Measurements from ENCODE around the gene MOB3B.

The MOB3B gene

DNA sequence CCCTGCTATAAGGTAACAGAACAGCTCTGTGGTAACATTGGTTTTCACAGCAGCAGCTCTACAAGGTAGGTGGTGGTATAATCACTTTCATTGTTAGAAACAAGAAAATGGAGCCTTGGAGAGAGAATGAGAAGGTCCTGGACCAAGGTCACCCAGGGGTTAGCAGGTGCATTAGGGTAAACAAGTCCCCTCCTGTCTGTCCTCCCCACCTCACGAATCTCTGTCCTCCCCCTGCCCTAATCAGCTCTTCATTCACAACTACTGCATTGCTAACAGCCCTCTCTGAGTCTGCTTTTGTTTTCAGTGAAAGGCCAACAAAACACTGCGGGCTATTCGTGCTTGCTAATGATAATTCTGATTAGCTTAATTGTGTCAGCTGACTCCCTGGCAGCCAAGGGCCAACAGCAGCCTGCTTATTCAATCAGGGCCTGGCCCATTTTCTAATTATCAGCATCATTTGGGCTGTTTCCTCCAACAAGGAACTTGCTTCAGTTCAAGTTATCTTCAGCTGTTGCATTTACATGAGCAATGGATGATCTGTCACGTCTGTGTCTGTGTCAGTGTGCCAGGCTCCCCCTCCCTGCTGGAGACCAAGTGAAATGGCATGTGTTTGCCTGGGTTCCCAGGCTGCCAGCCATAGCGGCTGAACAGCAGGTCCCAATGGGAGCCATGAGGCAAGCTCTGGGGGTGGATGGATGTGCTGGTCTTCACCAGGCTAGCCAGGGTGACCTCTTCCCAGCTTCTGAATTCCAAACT, 176.0 kb downstream of the MOB3B start:
- DNase-seq, result no peak

GRCh38 chr9:27353166-27353473, 176.5 kb downstream of the MOB3B start:
- no peak for DNase-seq

- no peak for DNase-seq
Observed at GRCh38 chr9:27352457-27353165, 177.0 kb downstream of the MOB3B start.

GRCh38 chr9:27351438-27351837, 178.2 kb downstream of the MOB3B start:
- DNase-seq, result no peak

DNA sequence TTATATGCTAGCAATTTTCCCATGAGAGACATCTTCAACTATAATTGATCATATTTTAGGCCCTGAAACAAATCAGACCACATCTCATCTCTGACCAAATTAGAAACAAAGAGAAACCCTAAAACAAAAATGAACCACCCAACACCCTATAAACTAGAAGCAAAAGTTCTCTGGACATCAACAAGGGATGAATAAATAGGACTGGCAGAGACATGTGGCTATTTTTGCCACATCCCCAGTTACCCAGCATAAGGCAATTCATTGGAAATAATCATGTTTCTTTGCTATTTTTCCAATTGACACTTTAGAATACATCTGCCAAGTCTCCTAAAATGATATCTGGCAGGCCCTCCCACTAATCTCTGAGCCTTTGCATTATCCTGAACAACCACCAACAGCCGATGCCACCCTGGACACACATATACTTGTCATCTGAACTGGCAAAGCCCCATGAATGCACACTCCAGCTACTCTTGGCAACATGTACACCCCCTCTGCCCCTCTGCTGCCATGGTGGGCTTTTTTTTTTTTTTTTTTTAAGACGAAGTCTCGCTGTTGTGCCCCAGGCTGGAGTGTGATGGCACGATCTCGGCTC, 179.1 kb downstream of the MOB3B start:
- DNase-seq, result no peak

DNA sequence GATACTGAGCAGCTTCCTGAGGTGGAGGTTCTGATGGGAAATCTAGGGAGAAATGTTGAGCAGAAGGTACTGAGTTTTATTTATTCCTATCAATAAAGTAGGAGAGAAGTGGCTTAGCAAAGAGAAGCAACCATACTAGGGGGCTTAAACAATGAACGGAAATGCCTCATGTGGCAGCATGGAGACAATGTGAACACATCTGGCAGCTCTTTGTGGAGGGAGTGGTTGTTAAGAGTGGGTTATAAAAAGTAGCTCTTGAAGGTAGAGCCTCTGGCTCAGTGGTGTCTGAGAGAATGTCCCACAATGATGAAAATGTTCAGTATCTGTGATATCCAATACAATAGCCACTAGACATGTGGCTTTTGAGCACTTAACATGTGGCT, 179.9 kb downstream of the MOB3B start:
- no peak for DNase-seq

DNA sequence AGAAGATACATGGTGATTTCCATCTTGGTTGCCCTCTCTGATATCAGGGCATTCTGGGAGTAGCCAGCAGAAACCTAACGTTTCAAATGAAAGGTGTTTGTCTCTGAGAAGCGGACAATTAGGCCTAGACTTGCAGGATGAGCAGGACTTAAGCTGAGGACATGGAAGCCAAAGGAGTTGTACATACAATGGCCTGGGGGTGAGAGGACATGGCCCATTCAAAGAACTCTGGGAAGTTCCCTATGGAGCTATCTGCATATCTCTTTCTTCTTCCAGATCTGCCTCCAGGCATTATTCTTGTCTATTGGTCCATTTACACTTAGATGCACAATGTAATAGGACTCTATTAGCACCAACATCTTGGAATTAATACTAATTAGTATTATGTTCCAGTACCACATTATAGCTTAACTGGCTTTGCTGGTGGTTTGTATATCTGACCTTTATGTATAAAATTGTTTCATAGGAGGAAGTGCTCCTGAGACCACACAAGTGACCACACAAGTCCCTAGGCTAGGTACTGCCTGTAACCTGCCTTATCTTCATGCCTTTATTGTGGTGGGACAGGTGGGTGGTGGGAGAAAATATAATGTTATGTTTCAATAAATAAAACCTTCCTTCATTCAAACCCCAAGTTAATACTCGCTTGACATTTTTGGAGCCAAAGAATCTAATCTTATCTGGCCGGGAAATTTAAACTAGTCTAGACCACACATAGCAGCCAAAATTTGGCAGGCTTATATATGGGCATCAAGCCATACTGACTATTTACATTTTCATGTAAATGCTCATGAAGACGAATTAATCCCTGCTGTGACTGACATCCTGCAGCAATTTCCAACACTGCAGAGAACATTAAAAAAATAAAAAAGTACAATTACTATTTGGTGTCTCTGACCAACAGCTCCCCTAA, 180.6 kb downstream of the MOB3B start:
- no peak for DNase-seq

GRCh38 chr9:27347889-27348288, 181.7 kb downstream of the MOB3B start:
- no peak for DNase-seq

GRCh38 chr9:27344776-27345175, 184.8 kb downstream of the MOB3B start:
- no peak for DNase-seq

GRCh38 chr9:27341545-27342294, 187.9 kb downstream of the MOB3B start:
- no peak for DNase-seq

GRCh38 chr9:27340961-27341511, 188.6 kb downstream of the MOB3B start:
- no peak for DNase-seq

- no peak for DNase-seq
Observed at GRCh38 chr9:27340285-27340674, 189.3 kb downstream of the MOB3B start.

GRCh38 chr9:27339661-27340284, 189.8 kb downstream of the MOB3B start:
- DNase-seq, result no peak

GRCh38 chr9:27338527-27338903, 191.1 kb downstream of the MOB3B start:
- no peak for DNase-seq

- no peak for DNase-seq
Observed at GRCh38 chr9:27337833-27338526, 191.6 kb downstream of the MOB3B start.

DNA sequence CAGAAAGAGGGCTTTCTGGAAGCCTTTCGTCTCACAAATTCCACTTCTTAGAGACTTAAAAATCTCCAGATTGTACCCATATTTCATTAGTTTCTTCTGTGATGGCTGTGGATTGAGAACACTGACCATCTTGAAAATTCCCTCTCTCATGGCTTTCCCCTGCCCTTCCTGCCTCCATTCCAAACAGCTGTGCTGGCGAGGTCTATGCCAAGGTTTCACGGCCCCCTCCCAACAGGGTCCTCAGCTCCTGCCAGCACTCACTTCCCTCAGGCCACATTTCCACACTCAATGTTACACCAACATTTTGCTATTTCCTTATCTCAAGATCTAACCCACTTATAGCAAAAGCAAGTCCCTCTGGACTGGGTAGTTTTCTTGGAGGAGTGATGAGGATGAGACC, 192.4 kb downstream of the MOB3B start:
- no peak for DNase-seq

DNA sequence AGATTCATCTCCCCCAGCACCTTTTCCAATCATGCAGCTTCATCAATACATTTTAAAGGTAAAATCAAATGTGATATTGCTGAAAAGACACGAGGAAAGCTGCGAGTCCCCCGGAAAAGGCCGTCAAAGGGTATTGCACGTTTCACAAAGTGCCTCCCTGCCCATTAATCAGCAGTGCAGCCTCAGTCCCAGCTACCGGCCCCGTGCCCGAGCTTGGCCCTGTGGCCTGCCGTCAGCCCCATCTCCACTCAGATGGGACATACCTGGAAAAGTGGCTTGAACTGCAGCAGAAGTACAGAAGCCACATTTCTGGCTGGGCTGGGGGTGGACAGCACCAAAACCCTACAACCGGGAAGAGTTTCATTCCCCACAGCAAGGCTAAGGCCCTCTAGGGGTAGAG, 192.8 kb downstream of the MOB3B start:
- no peak for DNase-seq

DNA sequence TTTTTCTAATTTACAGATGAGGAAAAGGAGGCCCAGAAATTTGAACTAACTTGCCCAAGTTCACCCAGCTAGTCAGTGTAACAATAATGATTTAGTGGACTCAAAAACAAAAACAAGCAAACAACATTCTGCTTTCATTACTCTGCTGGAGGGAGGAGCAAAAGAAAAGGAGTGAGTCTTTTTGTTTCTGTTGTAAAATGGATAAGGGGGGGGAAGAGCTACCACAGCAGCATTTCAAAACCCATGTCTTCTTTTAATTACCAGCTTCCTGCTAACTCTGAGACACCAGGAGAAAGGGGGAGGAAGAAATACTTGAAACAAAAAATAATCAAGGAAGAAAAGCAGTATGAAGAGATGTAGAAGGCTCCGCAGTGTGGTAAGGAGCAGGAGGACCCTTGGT, 193.5 kb downstream of the MOB3B start:
- DNase-seq, result no peak

GRCh38 chr9:27335075-27335474, 194.5 kb downstream of the MOB3B start:
- DNase-seq, result no peak

DNA sequence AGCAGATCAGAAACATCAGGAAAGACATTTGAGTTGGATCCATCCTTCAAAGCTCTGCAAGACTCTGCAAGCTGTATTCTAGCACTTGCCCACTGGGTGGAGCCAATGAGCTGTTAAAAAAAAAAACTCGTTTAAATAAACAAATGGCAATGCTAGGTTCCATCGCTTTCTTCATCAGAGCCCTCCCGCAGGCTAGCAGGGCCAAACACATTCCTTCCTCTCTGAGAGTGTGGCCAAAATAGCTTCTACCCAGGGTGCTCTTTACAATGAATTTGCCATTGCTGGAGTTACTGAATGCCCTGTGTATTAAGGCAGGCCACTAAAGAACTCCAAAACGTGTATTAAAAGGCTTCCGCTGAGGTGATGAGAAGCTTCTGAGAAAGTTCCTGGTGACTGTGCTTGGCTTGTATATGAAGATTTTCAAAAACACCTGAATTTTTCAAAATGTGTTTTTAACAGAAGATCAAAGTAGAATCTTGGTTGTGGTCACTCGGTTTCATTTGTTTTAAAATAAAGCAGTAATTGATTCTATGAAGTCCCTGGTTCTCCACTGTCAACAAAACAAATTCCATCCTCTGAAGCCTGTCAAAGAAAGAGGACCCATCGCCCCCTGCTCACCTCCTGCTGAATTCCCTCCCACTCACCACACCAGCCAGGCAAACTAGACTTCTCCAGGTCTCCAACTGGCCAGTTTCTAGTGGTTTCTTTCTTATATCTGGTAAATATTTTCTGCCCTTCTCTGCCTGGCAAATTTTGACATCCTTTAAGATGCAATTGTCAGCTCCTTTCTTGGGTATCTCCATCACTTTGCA, 196.2 kb downstream of the MOB3B start:
- peak; percentile 55 for DNase-seq

Measured in CD4-positive, alpha-beta T cell treated with Interleukin-17A for 4 hours (primary cell).